ENCODE measurements around the gene ARHGAP31.

ARHGAP31 gene

GRCh38 chr3:119437691-119438258, 143.6 kb downstream of the ARHGAP31 start:
- no peak overlapping the region for H2BK120ac ChIP-seq (ENCODE audit: low read depth, low read length)
- no peaks in the 10 kb centered on the region for H3K79me2 ChIP-seq (ENCODE audit: control insufficient read depth, insufficient read depth, low read length)
- H2BK15ac ChIP-seq (replicated peaks; ENCODE audit: low read depth), result no peak overlapping the region
- H3K4ac ChIP-seq (ENCODE audit: low read depth, low read length), result no peak overlapping the region
- no peak overlapping the region for H3K9ac ChIP-seq (ENCODE audit: low read length)
- no peaks in the 10 kb centered on the region for H3K27me3 ChIP-seq (ENCODE audit: insufficient read depth, low read length, poor library complexity)
- no peak overlapping the region for H4K8ac ChIP-seq (ENCODE audit: low read depth, low read length)
- H2AK5ac ChIP-seq (ENCODE audit: low read length), result no peak overlapping the region
- H3K4me3 ChIP-seq (ENCODE audit: low read length), result no peak overlapping the region
- H3K4me1 ChIP-seq (ENCODE audit: control insufficient read depth, low read depth, low read length), result no peaks in the 10 kb centered on the region
- H3K27ac ChIP-seq (ENCODE audit: low read depth, low read length), result no peak overlapping the region
- no peak overlapping the region for H2BK5ac ChIP-seq (ENCODE audit: low read length)
- no peak overlapping the region for H4K5ac ChIP-seq (ENCODE audit: low read length)
- peaks cover 11% of the 10 kb centered on the region for H3K36me3 ChIP-seq (ENCODE audit: control insufficient read depth, insufficient read depth, low read length)
- H3K79me1 ChIP-seq (ENCODE audit: low read length), result no peaks in the 10 kb centered on the region
- H3K4me2 ChIP-seq (ENCODE audit: low read length), result no peak overlapping the region
- DNase-seq, result no peak
- no CpG with 5 or more reads among the region's 6 CpGs for WGBS (ENCODE audit: extremely low coverage, insufficient coverage, low lambda C conversion rate)
- H3K56ac ChIP-seq (ENCODE audit: low read length), result no peak overlapping the region
- H3K23ac ChIP-seq (ENCODE audit: low read length), result no peak overlapping the region
- no peak overlapping the region for H3K18ac ChIP-seq (ENCODE audit: low read length)

GRCh38 chr3:119443179-119443578, 149.0 kb downstream of the ARHGAP31 start:
- Histone ChIP-seq H3K4ac (ENCODE audit: low read depth, low read length) (no peak overlapping the region), H3K79me1 (ENCODE audit: low read length) (peaks cover 2% of the 10 kb centered on the region)
- no peak for DNase-seq

GRCh38 chr3:119444590-119444989, 150.4 kb downstream of the ARHGAP31 start:
- no peak overlapping the region for H3K4me3 ChIP-seq (ENCODE audit: low read length)
- H3K27me3 ChIP-seq (ENCODE audit: insufficient read depth, low read length, poor library complexity), result no peaks in the 10 kb centered on the region
- no peaks in the 10 kb centered on the region for H3K79me2 ChIP-seq (ENCODE audit: control insufficient read depth, insufficient read depth, low read length)
- no peak overlapping the region for H3K9ac ChIP-seq (ENCODE audit: low read length)
- H3K79me1 ChIP-seq (ENCODE audit: low read length), result peaks cover 2% of the 10 kb centered on the region
- H3K4ac ChIP-seq (ENCODE audit: low read depth, low read length), result no peak overlapping the region
- H4K8ac ChIP-seq (ENCODE audit: low read depth, low read length), result no peak overlapping the region
- H3K36me3 ChIP-seq (ENCODE audit: control insufficient read depth, insufficient read depth, low read length), result peaks cover 7% of the 10 kb centered on the region
- H3K18ac ChIP-seq (ENCODE audit: low read length), result no peak overlapping the region
- no peak overlapping the region for H3K4me2 ChIP-seq (ENCODE audit: low read length)
- H2AK5ac ChIP-seq (ENCODE audit: low read length), result no peak overlapping the region
- H3K23ac ChIP-seq (ENCODE audit: low read length), result no peak overlapping the region
- H4K5ac ChIP-seq (ENCODE audit: low read length), result no peak overlapping the region
- no peak overlapping the region for H3K56ac ChIP-seq (ENCODE audit: low read length)
- 100% methylated on average over 1 of the region's 2 CpGs for WGBS (ENCODE audit: extremely low coverage, insufficient coverage, low lambda C conversion rate)
- no peaks in the 10 kb centered on the region for H3K4me1 ChIP-seq (ENCODE audit: control insufficient read depth, low read depth, low read length)
- H2BK5ac ChIP-seq (ENCODE audit: low read length), result no peak overlapping the region
- no peak for DNase-seq
- H2BK15ac ChIP-seq (replicated peaks; ENCODE audit: low read depth), result no peak overlapping the region
- H3K27ac ChIP-seq (ENCODE audit: low read depth, low read length), result no peak overlapping the region
- H2BK120ac ChIP-seq (ENCODE audit: low read depth, low read length), result no peak overlapping the region

More at GRCh38 chr3:119443179-119443578, 149.0 kb downstream of the ARHGAP31 start:
- Histone ChIP-seq H3K18ac (ENCODE audit: low read length) (no peak overlapping the region), H3K4me2 (ENCODE audit: low read length) (no peak overlapping the region), H3K23ac (ENCODE audit: low read length) (no peak overlapping the region), H2BK5ac (ENCODE audit: low read length) (no peak overlapping the region), H3K36me3 (ENCODE audit: control insufficient read depth, insufficient read depth, low read length) (peaks cover 7% of the 10 kb centered on the region), H3K27me3 (ENCODE audit: insufficient read depth, low read length, poor library complexity) (no peaks in the 10 kb centered on the region), H3K9ac (ENCODE audit: low read length) (no peak overlapping the region), H3K79me2 (ENCODE audit: control insufficient read depth, insufficient read depth, low read length) (no peaks in the 10 kb centered on the region), H2AK5ac (ENCODE audit: low read length) (no peak overlapping the region), H3K56ac (ENCODE audit: low read length) (no peak overlapping the region), H4K8ac (ENCODE audit: low read depth, low read length) (no peak overlapping the region), H3K4me3 (ENCODE audit: low read length) (no peak overlapping the region), H2BK120ac (ENCODE audit: low read depth, low read length) (no peak overlapping the region), H4K5ac (ENCODE audit: low read length) (no peak overlapping the region), H2BK15ac (replicated peaks; ENCODE audit: low read depth) (no peak overlapping the region), H3K27ac (ENCODE audit: low read depth, low read length) (no peak overlapping the region), H3K4me1 (ENCODE audit: control insufficient read depth, low read depth, low read length) (no peaks in the 10 kb centered on the region)

DNA sequence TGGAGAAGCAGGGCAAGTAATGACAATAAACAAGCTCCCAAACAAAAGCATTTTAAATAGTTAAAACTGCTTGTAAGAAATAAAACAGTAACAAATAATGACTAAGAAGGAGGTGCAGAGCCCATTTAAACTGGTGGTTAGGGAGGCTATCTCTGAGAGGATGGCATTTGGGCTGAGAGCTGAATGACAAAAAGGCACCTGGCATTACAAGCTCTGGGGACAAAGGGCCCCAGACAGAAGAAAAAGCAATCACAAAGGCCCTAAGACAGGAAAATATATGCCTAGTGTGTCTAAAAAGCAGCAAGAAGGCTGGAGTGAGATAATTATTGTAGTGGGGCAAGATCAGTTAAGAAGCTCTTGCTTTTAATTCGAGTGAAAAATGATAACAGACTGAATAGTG, 159.6 kb downstream of the ARHGAP31 start:
- Histone ChIP-seq H2BK5ac (ENCODE audit: low read length) (no peak overlapping the region), H4K5ac (ENCODE audit: low read length) (no peak overlapping the region), H3K23ac (ENCODE audit: low read length) (no peak overlapping the region), H3K56ac (ENCODE audit: low read length) (no peak overlapping the region), H4K8ac (ENCODE audit: low read depth, low read length) (no peak overlapping the region), H3K79me1 (ENCODE audit: low read length) (peaks cover 4% of the 10 kb centered on the region), H3K18ac (ENCODE audit: low read length) (no peak overlapping the region), H2BK15ac (replicated peaks; ENCODE audit: low read depth) (no peak overlapping the region), H2BK120ac (ENCODE audit: low read depth, low read length) (no peak overlapping the region), H3K4me3 (ENCODE audit: low read length) (no peak overlapping the region), H3K4me1 (ENCODE audit: control insufficient read depth, low read depth, low read length) (no peaks in the 10 kb centered on the region), H3K27ac (ENCODE audit: low read depth, low read length) (no peak overlapping the region), H3K79me2 (ENCODE audit: control insufficient read depth, insufficient read depth, low read length) (peaks cover under 1% of the 10 kb centered on the region), H3K27me3 (ENCODE audit: insufficient read depth, low read length, poor library complexity) (no peaks in the 10 kb centered on the region), H3K4me2 (ENCODE audit: low read length) (no peak overlapping the region), H2AK5ac (ENCODE audit: low read length) (no peak overlapping the region), H3K9ac (ENCODE audit: low read length) (no peak overlapping the region), H3K36me3 (ENCODE audit: control insufficient read depth, insufficient read depth, low read length) (peaks cover 6% of the 10 kb centered on the region), H3K4ac (ENCODE audit: low read depth, low read length) (no peak overlapping the region)
- WGBS (ENCODE audit: extremely low coverage, insufficient coverage, low lambda C conversion rate), result no CpG with 5 or more reads among the region's 1 CpG
- DNase-seq, result no peak

DNA sequence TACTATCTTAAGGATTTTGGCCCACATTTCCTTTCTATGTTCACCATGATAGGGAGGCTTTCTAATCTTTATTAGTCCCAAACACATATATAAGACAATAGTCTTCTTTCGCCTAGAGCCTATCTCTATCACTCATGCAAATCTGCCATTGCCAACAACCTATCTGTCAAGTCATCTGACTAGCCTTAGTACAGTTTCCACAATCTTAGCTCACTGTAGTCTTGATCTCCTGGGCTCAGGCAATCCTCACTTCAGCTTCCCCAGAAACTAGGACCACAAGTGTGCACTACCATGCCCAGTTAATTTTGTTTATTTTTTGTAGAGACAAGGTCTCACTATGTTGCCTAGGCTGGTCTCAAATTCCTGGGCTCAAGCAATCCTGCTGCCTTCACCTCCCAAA, 162.3 kb downstream of the ARHGAP31 start:
- H3K18ac ChIP-seq (ENCODE audit: low read length), result no peak overlapping the region
- H2BK120ac ChIP-seq (ENCODE audit: low read depth, low read length), result no peak overlapping the region
- WGBS (ENCODE audit: extremely low coverage, insufficient coverage, low lambda C conversion rate), result no CpG with 5 or more reads among the region's 1 CpG
- peaks cover 4% of the 10 kb centered on the region for H3K79me1 ChIP-seq (ENCODE audit: low read length)
- H2AK5ac ChIP-seq (ENCODE audit: low read length), result no peak overlapping the region
- H3K56ac ChIP-seq (ENCODE audit: low read length), result no peak overlapping the region
- H3K36me3 ChIP-seq (ENCODE audit: control insufficient read depth, insufficient read depth, low read length), result peaks cover 6% of the 10 kb centered on the region
- no peak overlapping the region for H2BK15ac ChIP-seq (replicated peaks; ENCODE audit: low read depth)
- H4K8ac ChIP-seq (ENCODE audit: low read depth, low read length), result no peak overlapping the region
- no peak overlapping the region for H3K4me3 ChIP-seq (ENCODE audit: low read length)
- H3K4me1 ChIP-seq (ENCODE audit: control insufficient read depth, low read depth, low read length), result no peaks in the 10 kb centered on the region
- no peak overlapping the region for H3K4ac ChIP-seq (ENCODE audit: low read depth, low read length)
- no peak overlapping the region for H3K23ac ChIP-seq (ENCODE audit: low read length)
- H4K5ac ChIP-seq (ENCODE audit: low read length), result no peak overlapping the region
- H2BK5ac ChIP-seq (ENCODE audit: low read length), result no peak overlapping the region
- DNase-seq, result no peak
- H3K79me2 ChIP-seq (ENCODE audit: control insufficient read depth, insufficient read depth, low read length), result peaks cover 5% of the 10 kb centered on the region
- H3K4me2 ChIP-seq (ENCODE audit: low read length), result no peak overlapping the region
- H3K27me3 ChIP-seq (ENCODE audit: insufficient read depth, low read length, poor library complexity), result no peaks in the 10 kb centered on the region
- H3K9ac ChIP-seq (ENCODE audit: low read length), result no peak overlapping the region
- no peak overlapping the region for H3K27ac ChIP-seq (ENCODE audit: low read depth, low read length)

GRCh38 chr3:119457246-119457645, 163.1 kb downstream of the ARHGAP31 start:
- H2BK15ac ChIP-seq (replicated peaks; ENCODE audit: low read depth), result no peak overlapping the region
- H4K5ac ChIP-seq (ENCODE audit: low read length), result no peak overlapping the region
- no peak overlapping the region for H3K56ac ChIP-seq (ENCODE audit: low read length)
- H3K27ac ChIP-seq (ENCODE audit: low read depth, low read length), result no peak overlapping the region
- DNase-seq, result no peak
- no CpG with 5 or more reads among the region's 4 CpGs for WGBS (ENCODE audit: extremely low coverage, insufficient coverage, low lambda C conversion rate)
- H3K4me2 ChIP-seq (ENCODE audit: low read length), result no peak overlapping the region
- H3K4me1 ChIP-seq (ENCODE audit: control insufficient read depth, low read depth, low read length), result no peaks in the 10 kb centered on the region
- no peak overlapping the region for H4K8ac ChIP-seq (ENCODE audit: low read depth, low read length)
- H3K4ac ChIP-seq (ENCODE audit: low read depth, low read length), result no peak overlapping the region
- H3K23ac ChIP-seq (ENCODE audit: low read length), result no peak overlapping the region
- H3K36me3 ChIP-seq (ENCODE audit: control insufficient read depth, insufficient read depth, low read length), result peaks cover 6% of the 10 kb centered on the region
- peaks cover 6% of the 10 kb centered on the region for H3K79me1 ChIP-seq (ENCODE audit: low read length)
- no peak overlapping the region for H2BK120ac ChIP-seq (ENCODE audit: low read depth, low read length)
- no peak overlapping the region for H3K9ac ChIP-seq (ENCODE audit: low read length)
- H3K4me3 ChIP-seq (ENCODE audit: low read length), result no peak overlapping the region
- no peak overlapping the region for H3K18ac ChIP-seq (ENCODE audit: low read length)
- peaks cover 10% of the 10 kb centered on the region for H3K79me2 ChIP-seq (ENCODE audit: control insufficient read depth, insufficient read depth, low read length)
- H3K27me3 ChIP-seq (ENCODE audit: insufficient read depth, low read length, poor library complexity), result no peaks in the 10 kb centered on the region
- no peak overlapping the region for H2BK5ac ChIP-seq (ENCODE audit: low read length)
- H2AK5ac ChIP-seq (ENCODE audit: low read length), result no peak overlapping the region

All from mesendoderm (in vitro differentiated cells).